HEK293T (cell line): Measurements from ENCODE around the gene FAM53B.

ENCODE experiments used
- ARNT ChIP-seq: fragments of 450-650 bp; IDR thresholded peaks from 2 replicates; pipeline ENCODE4 v1.6.1; 2017; ENCODE audit warnings: mild to moderate bottlenecking
- FOXK2 ChIP-seq: fragments of 450-650 bp; IDR thresholded peaks from 2 replicates; pipeline ENCODE4 v1.6.1; 2016; ENCODE audit warnings: mild to moderate bottlenecking
- LEF1 ChIP-seq: fragments of 450-650 bp; IDR thresholded peaks from 2 replicates; pipeline ENCODE4 v1.6.1; 2017; ENCODE audit warnings: mild to moderate bottlenecking, borderline replicate concordance
- PKNOX1 ChIP-seq: fragments of 450-650 bp; IDR thresholded peaks from 2 replicates; pipeline ENCODE4 v1.6.1; 2016
- SP1 ChIP-seq: fragments of 450-650 bp; IDR thresholded peaks from 2 replicates; pipeline ENCODE4 v1.6.1; 2017
- SUZ12 ChIP-seq: fragments of 450-650 bp; IDR thresholded peaks from 2 replicates; pipeline ENCODE4 v1.6.1; 2016; ENCODE audit warnings: mild to moderate bottlenecking
- TARDBP ChIP-seq: fragments of 450-650 bp; IDR thresholded peaks from 2 replicates; pipeline ENCODE4 v1.6.1; 2016
- ZNF384 ChIP-seq: fragments of 450-650 bp; IDR thresholded peaks from 2 replicates; pipeline ENCODE4 v1.6.1; 2016

- TF ChIP-seq TARDBP (no peak), PKNOX1 (no peak), SP1 (no peak), LEF1 (no peak), ARNT (no peak), ZNF384 (no peak), SUZ12 (no peak), FOXK2 (no peak)
Measured at GRCh38 chr10:124632566-124632965, 111.6 kb downstream of the FAM53B start.
